Activated CD8-positive, alpha-beta memory T cell treated with anti-CD3 and anti-CD28 coated beads, Interleukin-2, amount 50 U/mL, for 1 hour (primary cell): Measurements from ENCODE around the gene ZPBP.
"Not testable (repeated sequence)": the region's sequence is repeated elsewhere in the genome, so short reads cannot be mapped to it uniquely, and the experiment has no call there.

Source experiments
- DNase-seq: peaks from one replicate; pipeline ENCODE4 v3.0.0-alpha.2; 2020; ENCODE audit errors: extremely low read depth

The ZPBP gene

DNA sequence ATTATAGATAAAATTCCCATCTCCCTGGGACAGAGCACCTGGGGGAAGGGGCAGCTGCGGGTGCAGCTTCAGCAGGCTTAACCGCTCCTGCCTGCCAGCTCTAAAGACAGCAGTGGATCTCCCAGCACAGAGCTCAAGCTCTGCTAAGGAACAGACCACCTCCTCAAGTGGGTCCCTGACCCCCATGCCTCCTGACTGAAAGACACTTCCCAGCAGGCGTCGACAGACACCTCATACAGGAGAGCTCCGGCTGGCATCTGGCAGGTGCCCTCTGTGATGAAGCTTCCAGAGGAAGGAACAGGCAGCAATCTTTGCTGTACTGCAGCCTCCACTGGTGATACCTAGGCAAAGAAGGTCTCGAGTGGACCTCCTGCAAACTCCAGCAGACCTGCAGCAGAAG lies 51.9 kb downstream of the ZPBP start:
- not testable (repeated sequence) for DNase-seq

DNA sequence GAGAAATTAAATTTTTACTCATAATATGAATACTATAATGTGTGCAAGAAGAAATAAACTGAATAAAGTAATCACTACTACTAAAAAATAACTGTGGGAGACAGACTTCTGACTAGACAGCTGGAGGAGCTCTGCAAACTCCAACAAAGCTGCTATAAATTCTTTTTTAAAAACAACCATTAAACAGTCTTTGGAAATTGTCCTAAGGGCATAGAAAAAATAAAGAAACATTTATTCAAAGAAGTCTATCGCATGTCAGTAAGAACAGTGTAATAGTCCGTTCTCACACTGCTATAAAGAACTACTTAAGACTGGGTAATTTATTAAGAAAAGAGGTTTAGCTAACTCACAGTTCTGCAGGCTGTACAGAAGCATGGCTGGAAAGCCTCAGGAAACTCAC lies 56.0 kb downstream of the ZPBP start:
- no peak for DNase-seq

- no peak for DNase-seq
These were observed 70.1 kb downstream of the ZPBP start for GRCh38 chr7:50022991-50023390.

DNA sequence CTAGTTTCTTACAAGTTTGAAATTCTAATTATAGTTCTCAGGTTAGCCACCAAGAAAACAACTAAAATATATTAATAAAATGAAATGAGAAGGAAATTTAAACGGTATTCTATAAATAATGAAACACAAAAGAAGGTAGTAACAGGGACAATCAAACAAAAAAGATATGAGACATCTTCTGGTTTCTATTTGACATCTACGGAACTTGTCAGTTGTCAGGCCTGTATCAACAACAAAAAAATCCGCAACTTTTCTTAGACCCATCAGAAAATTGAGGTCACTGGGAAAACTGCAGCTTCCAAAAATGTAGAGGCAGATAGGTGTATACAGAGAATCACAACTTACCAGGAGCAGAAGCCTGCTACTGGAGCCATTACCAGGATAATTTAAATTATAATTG lies 70.6 kb downstream of the ZPBP start:
- DNase-seq, result no peak

DNA sequence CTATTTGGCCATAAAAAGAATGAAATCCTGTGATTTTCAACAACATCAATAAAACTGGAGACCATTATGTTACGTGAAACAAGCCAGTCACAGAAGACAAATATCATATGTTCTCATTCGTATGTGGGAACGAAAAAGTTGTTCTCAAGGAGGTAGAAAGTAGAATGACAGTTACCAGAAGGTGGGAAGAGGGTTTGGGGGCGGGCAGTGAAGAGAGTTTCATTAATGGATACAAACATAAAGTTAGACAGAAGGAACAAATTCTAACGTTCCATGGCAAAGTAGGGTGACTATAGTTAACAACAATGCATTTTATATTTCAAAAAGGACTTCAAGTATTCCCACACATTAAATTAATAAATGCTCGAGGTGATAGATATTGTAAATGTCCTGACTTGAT lies 97.4 kb downstream of the ZPBP start:
- DNase-seq, result no peak

- DNase-seq, result no peak
These were observed 106.9 kb downstream of the ZPBP start for GRCh38 chr7:49986191-49986590.

GRCh38 chr7:49980465-49980864 lies 112.6 kb downstream of the ZPBP start:
- no peak for DNase-seq

- DNase-seq, result no peak
These were observed 116.8 kb downstream of the ZPBP start for GRCh38 chr7:49976238-49976637.

- DNase-seq, result no peak
These were observed 119.0 kb downstream of the ZPBP start for GRCh38 chr7:49974035-49974434.

GRCh38 chr7:49937608-49938007 lies 155.4 kb downstream of the ZPBP start:
- no peak for DNase-seq

GRCh38 chr7:49931627-49932026 lies 161.4 kb downstream of the ZPBP start:
- DNase-seq, result no peak

GRCh38 chr7:49928787-49929186 lies 164.3 kb downstream of the ZPBP start:
- DNase-seq, result no peak

- DNase-seq, result no peak
These were observed 165.4 kb downstream of the ZPBP start for GRCh38 chr7:49927631-49928030.

- no peak for DNase-seq
These were observed 166.3 kb downstream of the ZPBP start for GRCh38 chr7:49926720-49927119.

GRCh38 chr7:49911909-49912308 lies 181.1 kb downstream of the ZPBP start:
- no peak for DNase-seq

GRCh38 chr7:49894543-49894942 lies 198.5 kb downstream of the ZPBP start:
- DNase-seq, result no peak

DNA sequence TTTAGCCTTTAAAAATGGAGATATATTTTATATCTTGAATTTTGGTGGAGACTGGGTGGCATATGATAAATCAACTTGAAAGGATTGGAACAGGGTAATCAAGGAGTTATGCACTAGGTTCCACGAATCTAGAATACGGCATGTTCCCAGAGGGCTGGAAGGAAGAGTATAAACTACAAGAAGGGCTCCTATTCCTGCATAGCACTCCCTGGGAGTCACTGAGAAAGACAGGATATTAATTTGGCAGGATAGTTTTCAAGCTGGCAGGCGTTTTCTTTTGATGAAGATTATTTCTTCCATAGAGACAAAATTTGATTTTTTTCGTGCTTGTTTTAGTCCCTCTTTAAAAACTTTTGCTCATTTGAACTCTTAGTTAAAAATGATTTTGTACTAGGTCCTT lies 199.9 kb downstream of the ZPBP start:
- no peak for DNase-seq

DNA sequence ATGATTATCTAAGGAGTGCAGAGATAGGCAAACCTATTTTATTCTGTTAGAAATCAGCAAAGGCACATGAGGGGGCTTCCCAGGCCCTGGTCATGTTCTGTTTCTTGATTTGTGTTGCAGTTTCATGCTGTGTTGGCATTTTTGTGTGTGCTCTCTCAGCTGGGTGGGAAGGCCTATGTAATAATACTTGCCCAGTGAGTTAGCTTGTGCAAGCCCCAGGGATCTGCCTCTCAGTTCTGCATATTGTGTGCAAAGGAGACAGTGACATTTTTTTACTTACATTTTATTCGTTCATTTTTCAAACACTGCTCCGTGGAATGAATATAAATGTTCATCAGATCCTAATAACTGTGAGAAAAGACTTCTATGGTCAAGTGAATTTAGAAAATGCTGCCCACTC lies 200.6 kb downstream of the ZPBP start:
- DNase-seq, result no peak
